Measurements from ENCODE around the gene C2orf92. TPM values are rescaled to one million over a fixed set of nuclear protein-coding genes. Genes with fewer than 3 reads are reported as not detected.
A peak's percentile ranks its signal among the peaks of the same experiment; 100 is the strongest.
"Not testable (repeated sequence)": the region's sequence is repeated elsewhere in the genome, so short reads cannot be mapped to it uniquely, and the experiment has no call there.

Gene C2orf92
- 10 to 100 TPM in 2 of 4 donors, 1 to 10 TPM in 2; 7.1 to 26.6 (median 9.4) TPM for polyA plus RNA-seq (ENCODE audit: insufficient read length in 4 of 4)

GRCh38 chr2:97669448-97669847, at the start of gene C2orf92:
C2orf92 (plus strand) TSS chr2:97669713; CDS start chr2:97669789, 76 bp downstream.
- no peak for DNase-seq (ENCODE audit: low read depth in 4 of 4, low spot score in 3 of 4)

GRCh38 chr2:97620492-97620891, 49.0 kb upstream of the C2orf92 start:
- DNase-seq (ENCODE audit: low read depth in 4 of 4, low spot score in 3 of 4), result not testable (repeated sequence)

GRCh38 chr2:97622976-97623375, 46.5 kb upstream of the C2orf92 start:
- not testable (repeated sequence) for DNase-seq (ENCODE audit: low read depth in 4 of 4, low spot score in 3 of 4)

GRCh38 chr2:97625354-97626048, 44.0 kb upstream of the C2orf92 start:
- not testable (repeated sequence) for DNase-seq (ENCODE audit: low read depth in 4 of 4, low spot score in 3 of 4)

- not testable (repeated sequence) for DNase-seq (ENCODE audit: low read depth in 4 of 4, low spot score in 3 of 4)
These were observed 43.5 kb upstream of the C2orf92 start for GRCh38 chr2:97626049-97626430.

GRCh38 chr2:97644023-97644717, 25.3 kb upstream of the C2orf92 start:
- DNase-seq (ENCODE audit: low read depth in 4 of 4, low spot score in 3 of 4), result no peak

GRCh38 chr2:97645112-97645694, 24.3 kb upstream of the C2orf92 start:
- peak in 2 of 4 donors; percentile 12 for DNase-seq (ENCODE audit: low read depth in 4 of 4, low spot score in 3 of 4)

GRCh38 chr2:97645695-97646629, 23.6 kb upstream of the C2orf92 start, which contains the start of gene COX5B:
COX5B (plus strand) TSS chr2:97646062; CDS start chr2:97646087, 25 bp downstream.
- DNase-seq (ENCODE audit: low read depth in 4 of 4, low spot score in 3 of 4), result peak; percentile 94 to 96 (median 94)

- DNase-seq (ENCODE audit: low read depth in 4 of 4, low spot score in 3 of 4), result no peak
These were observed 22.5 kb upstream of the C2orf92 start for GRCh38 chr2:97646977-97647376.

GRCh38 chr2:97651114-97651513, 18.4 kb upstream of the C2orf92 start:
- no peak for DNase-seq (ENCODE audit: low read depth in 4 of 4, low spot score in 3 of 4)

- DNase-seq (ENCODE audit: low read depth in 4 of 4, low spot score in 3 of 4), result no peak
These were observed 16.0 kb upstream of the C2orf92 start for GRCh38 chr2:97653473-97653872.

GRCh38 chr2:97653874-97654273, 15.6 kb upstream of the C2orf92 start:
- DNase-seq (ENCODE audit: low read depth in 4 of 4, low spot score in 3 of 4), result no peak

GRCh38 chr2:97654309-97654708, 15.2 kb upstream of the C2orf92 start:
- DNase-seq (ENCODE audit: low read depth in 4 of 4, low spot score in 3 of 4), result no peak

GRCh38 chr2:97654791-97655190, 14.7 kb upstream of the C2orf92 start:
- DNase-seq (ENCODE audit: low read depth in 4 of 4, low spot score in 3 of 4), result no peak

GRCh38 chr2:97656129-97656755, 13.3 kb upstream of the C2orf92 start:
- DNase-seq (ENCODE audit: low read depth in 4 of 4, low spot score in 3 of 4), result no peak

GRCh38 chr2:97656905-97657587, 12.5 kb upstream of the C2orf92 start:
- no peak for DNase-seq (ENCODE audit: low read depth in 4 of 4, low spot score in 3 of 4)

GRCh38 chr2:97657986-97658690, 11.4 kb upstream of the C2orf92 start:
- DNase-seq (ENCODE audit: low read depth in 4 of 4, low spot score in 3 of 4), result no peak

GRCh38 chr2:97658691-97659157, 10.8 kb upstream of the C2orf92 start:
- DNase-seq (ENCODE audit: low read depth in 4 of 4, low spot score in 3 of 4), result no peak
